ENCODE results near the gene RAD51C.
A peak's percentile ranks its signal among the peaks of the same experiment; 100 is the strongest.

- TF ChIP-seq CTCF (optimal IDR thresholded peaks at IDR 0.05 in 1 of 3, IDR thresholded peaks at IDR 0.05 in 1 of 3, conservative IDR thresholded peaks at IDR 0.05 in 1 of 3; ENCODE audit: extremely low read depth in 1 of 3, insufficient read depth in 2 of 3, low read length in 3 of 3): no peak
- peak; percentile 77 for TF ChIP-seq EZH2 (IDR thresholded peaks at IDR 0.05; ENCODE audit: low read length)
Observed at GRCh38 chr17:58757162-58757613, 64.8 kb downstream of the RAD51C start.
